Endodermal cell (in vitro differentiated cells): ENCODE results near the gene SEZ6L2. TPM values are rescaled to one million over a fixed set of nuclear protein-coding genes. Genes with fewer than 3 reads are reported as not detected.

ENCODE experiments used
- DNase-seq: peaks from one replicate; pipeline ENCODE4 v3.0.0-alpha.2; 2017
- H3K27ac ChIP-seq: 2 replicates; pipeline ENCODE4 v1.5.1; 2013; ENCODE audit warnings: mild to moderate bottlenecking, low read depth, low read length, moderate library complexity
- H3K27me3 ChIP-seq: 2 replicates; pipeline ENCODE4 v1.6.1; 2013; ENCODE audit warnings: mild to moderate bottlenecking, low read length, moderate library complexity; ENCODE audit not compliant: insufficient read depth, control insufficient read depth, poor library complexity, severe bottlenecking
- H3K36me3 ChIP-seq: 2 replicates; pipeline ENCODE4 v1.7.0; 2013; ENCODE audit warnings: mild to moderate bottlenecking, low read length, moderate library complexity; ENCODE audit not compliant: control insufficient read depth, insufficient read depth
- H3K4me1 ChIP-seq: one replicate; pipeline ENCODE4 v1.7.0; 2013; ENCODE audit warnings: low read length; ENCODE audit not compliant: control insufficient read depth, insufficient read depth
- H3K4me3 ChIP-seq: 2 replicates; pipeline ENCODE4 v1.5.1; 2013; ENCODE audit warnings: mild to moderate bottlenecking, low read length, moderate library complexity
- H3K9ac ChIP-seq: 2 replicates; pipeline ENCODE4 v1.6.1; 2013; ENCODE audit warnings: mild to moderate bottlenecking, low read length, moderate library complexity; ENCODE audit not compliant: poor library complexity, severe bottlenecking; ENCODE audit errors: extremely low read depth
- H3K9me3 ChIP-seq: 2 replicates; pipeline ENCODE4 v1.6.1; 2013; ENCODE audit warnings: mild to moderate bottlenecking, low read length, moderate library complexity; ENCODE audit not compliant: control insufficient read depth
- H3K27ac Mint-ChIP-seq: 2 replicates; pipeline ENCODE4 v1.8.0; 2020; ENCODE audit warnings: mixed read lengths
- H3K27me3 Mint-ChIP-seq: 2 replicates; pipeline ENCODE4 v1.8.0; 2021; ENCODE audit warnings: mild to moderate bottlenecking, mixed read lengths; ENCODE audit not compliant: insufficient read depth
- H3K36me3 Mint-ChIP-seq: 2 replicates; pipeline ENCODE4 v1.8.0; 2020; ENCODE audit warnings: low read depth, mixed read lengths
- H3K4me1 Mint-ChIP-seq: 2 replicates; pipeline ENCODE4 v1.8.0; 2020; ENCODE audit warnings: mixed read lengths
- H3K4me3 Mint-ChIP-seq: 2 replicates; pipeline ENCODE4 v1.8.0; 2020; ENCODE audit warnings: mild to moderate bottlenecking, moderate library complexity, mixed read lengths
- H3K9me3 Mint-ChIP-seq: 2 replicates; pipeline ENCODE4 v1.8.0; 2020; ENCODE audit warnings: mild to moderate bottlenecking, mixed read lengths
- CTCF ChIP-seq: fragments of 200-600 bp; sonication (generic); conservative IDR thresholded peaks from 2 replicates; pipeline ENCODE4 v1.5.0; 2021; ENCODE audit warnings: antibody characterized with exemption, mild to moderate bottlenecking
- WGBS, 2 experiments: methylation state at CpG; one replicate each; pipeline versions ENCODE4 v1.1.5 to v1.1.7; 2013; ENCODE audit warnings: missing lambda C conversion rate in 2 of 2, mixed read lengths in 1 of 2; ENCODE audit not compliant: insufficient coverage in 1 of 2, insufficient read length in 1 of 2; 5-methylcytosine and 5-hydroxymethylcytosine counted together
- total RNA-seq, 2 donors: library from RNA; stranded (reverse); fragmentation: NEBNext Ultra II Directional in 1 of 2; extraction: Animal tissue kit (Norgen Biotek cat#: 25700) in 1 of 2; gene quantifications; 2 replicates in 1 of 2; 3 replicates in 1 of 2; pipeline ENCODE4 v1.2.1, GENCODE V29; 2021

Gene SEZ6L2
- total RNA-seq, 2 donors from 2014 or later: 44.0 to 52.1 TPM

GRCh38 chr16:29858974-29859373 is 40.4 kb downstream of the SEZ6L2 start:
- H3K4me1 ChIP-seq: no peaks in the 10 kb centered on the region
- Mint-ChIP-seq H3K27me3 (no peaks in the 10 kb centered on the region), H3K9me3 (no peaks in the 10 kb centered on the region), H3K4me3 (no peak overlapping the region), H3K27ac (no peak overlapping the region), H3K4me1 (peaks cover 2% of the 10 kb centered on the region), H3K36me3 (peaks cover 31% of the 10 kb centered on the region)
- H3K4me3 ChIP-seq: no peak overlapping the region
- H3K36me3 ChIP-seq: peaks cover 16% of the 10 kb centered on the region
- no peaks in the 10 kb centered on the region for H3K27me3 ChIP-seq
- no peak overlapping the region for H3K9ac ChIP-seq
- 93 to 95% methylated on average over 15 to 19 of the region's 19 CpGs for WGBS, 2 experiments
- no peak for DNase-seq
- no peaks in the 10 kb centered on the region for H3K9me3 ChIP-seq
- TF ChIP-seq CTCF: no peak
- no peak overlapping the region for H3K27ac ChIP-seq

GRCh38 chr16:29858149-29858849 is 41.1 kb downstream of the SEZ6L2 start:
- WGBS, 2 experiments: 91 to 94% methylated on average over 9 to 10 of the region's 10 CpGs
- H3K27ac Mint-ChIP-seq: no peak overlapping the region
- H3K4me1 Mint-ChIP-seq: peaks cover 2% of the 10 kb centered on the region
- Histone ChIP-seq H3K9ac (no peak overlapping the region), H3K9me3 (no peaks in the 10 kb centered on the region), H3K4me3 (no peak overlapping the region), H3K36me3 (peaks cover 16% of the 10 kb centered on the region), H3K27me3 (no peaks in the 10 kb centered on the region), H3K27ac (no peak overlapping the region), H3K4me1 (no peaks in the 10 kb centered on the region)
- no peaks in the 10 kb centered on the region for H3K9me3 Mint-ChIP-seq
- DNase-seq: no peak
- H3K36me3 Mint-ChIP-seq: peaks cover 31% of the 10 kb centered on the region
- no peak overlapping the region for H3K4me3 Mint-ChIP-seq
- H3K27me3 Mint-ChIP-seq: no peaks in the 10 kb centered on the region
- no peak for TF ChIP-seq CTCF

GRCh38 chr16:29857133-29857760 is 42.1 kb downstream of the SEZ6L2 start:
- TF ChIP-seq CTCF: no peak
- Histone ChIP-seq H3K9me3 (no peaks in the 10 kb centered on the region), H3K27me3 (no peaks in the 10 kb centered on the region), H3K4me3 (no peak overlapping the region), H3K36me3 (peaks cover 16% of the 10 kb centered on the region), H3K9ac (no peak overlapping the region), H3K27ac (no peak overlapping the region), H3K4me1 (no peaks in the 10 kb centered on the region)
- peaks cover 31% of the 10 kb centered on the region for H3K36me3 Mint-ChIP-seq
- no peak overlapping the region for H3K4me3 Mint-ChIP-seq
- H3K4me1 Mint-ChIP-seq: peaks cover 2% of the 10 kb centered on the region
- WGBS, 2 experiments: 94 to 98% methylated on average over 6 to 7 of the region's 7 CpGs
- no peaks in the 10 kb centered on the region for H3K9me3 Mint-ChIP-seq
- no peak overlapping the region for H3K27ac Mint-ChIP-seq
- DNase-seq: no peak
- no peaks in the 10 kb centered on the region for H3K27me3 Mint-ChIP-seq
